Measurements from ENCODE around the gene NOS1AP. TPM values are rescaled to one million over a fixed set of nuclear protein-coding genes. Genes with fewer than 3 reads are reported as not detected.

NOS1AP gene
- total RNA-seq, 1 donor from 2014 or later, result under 0.01 TPM

DNA sequence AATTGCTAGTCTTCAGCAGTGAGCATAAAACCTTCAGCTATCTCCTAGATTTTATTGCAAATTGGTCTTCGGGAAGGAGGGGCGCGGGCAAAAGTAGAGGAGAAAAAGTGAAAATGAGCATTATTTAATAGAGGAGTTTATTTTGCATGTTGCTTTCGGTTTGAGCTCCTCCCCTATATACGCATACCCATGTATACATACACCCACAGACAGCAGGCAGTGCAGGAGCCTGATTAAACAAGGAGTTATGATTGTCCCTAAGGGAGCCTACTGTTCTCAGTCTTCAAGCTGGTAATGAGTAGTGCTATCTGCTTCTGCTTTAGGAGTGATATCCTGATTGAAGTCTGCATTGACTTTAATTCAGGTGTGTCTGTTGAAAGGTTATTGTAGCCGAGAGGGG, 173.3 kb downstream of the NOS1AP start:
- no peak overlapping the region for H3K4me3 ChIP-seq (ENCODE audit: low read length in 3 of 3)
- H3K27ac ChIP-seq (ENCODE audit: low read depth, low read length), result no peak overlapping the region
- no peaks in the 10 kb centered on the region for H3K9me3 ChIP-seq (ENCODE audit: control insufficient read depth in 3 of 3, low read length in 3 of 3)
- H3K4me1 ChIP-seq (ENCODE audit: control insufficient read depth in 3 of 3, insufficient read depth in 3 of 3, low read length in 3 of 3), result no peaks in the 10 kb centered on the region
- no peak overlapping the region for H3K9ac ChIP-seq (ENCODE audit: low read depth in 1 of 3, low read length in 3 of 3)
- H3K27me3 ChIP-seq (ENCODE audit: control insufficient read depth in 3 of 3, insufficient read depth in 3 of 3, low read length in 3 of 3), result peaks cover 0 to 5% (median 0%) of the 10 kb centered on the region in 3 donors
- H3K36me3 ChIP-seq (ENCODE audit: control insufficient read depth in 3 of 3, insufficient read depth in 3 of 3, low read length in 3 of 3), result no peaks in the 10 kb centered on the region

DNA sequence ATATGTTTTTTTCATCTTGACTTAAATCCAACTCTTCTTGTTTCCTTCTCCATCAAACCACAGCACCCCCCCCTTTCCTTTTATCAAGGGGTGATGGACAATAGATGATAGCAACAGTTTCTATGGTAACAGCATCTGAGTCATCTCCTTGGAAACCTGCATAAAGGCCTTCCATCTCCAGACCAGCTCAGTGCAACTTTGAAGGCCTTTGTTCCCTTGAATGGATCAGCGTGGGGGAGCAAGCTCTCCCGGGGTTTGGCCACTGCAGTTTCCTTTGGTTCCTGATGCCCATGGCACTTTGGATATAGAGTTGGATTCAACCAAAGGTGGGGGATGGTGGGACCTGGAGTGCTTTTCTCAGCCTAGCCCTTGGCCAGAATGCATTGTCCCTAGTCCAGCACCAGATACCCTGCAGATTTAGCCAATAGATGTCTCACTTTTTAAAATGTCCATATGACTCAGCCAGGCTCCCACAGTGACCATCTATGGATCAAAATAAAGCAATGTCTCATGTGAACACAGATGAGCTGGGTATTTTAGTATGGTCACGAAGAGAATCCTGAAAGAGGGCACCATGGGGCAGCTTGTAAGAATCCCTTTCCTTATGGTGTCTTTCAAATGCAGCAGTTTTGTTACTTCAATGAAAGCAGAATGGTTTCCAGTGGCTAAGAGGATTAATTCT, 179.5 kb downstream of the NOS1AP start:
- Histone ChIP-seq H3K4me1 (ENCODE audit: control insufficient read depth in 3 of 3, insufficient read depth in 3 of 3, low read length in 3 of 3) (no peaks in the 10 kb centered on the region), H3K9me3 (ENCODE audit: control insufficient read depth in 3 of 3, low read length in 3 of 3) (no peaks in the 10 kb centered on the region), H3K9ac (ENCODE audit: low read depth in 1 of 3, low read length in 3 of 3) (no peak overlapping the region), H3K4me3 (ENCODE audit: low read length in 3 of 3) (no peak overlapping the region), H3K27ac (ENCODE audit: low read depth, low read length) (no peak overlapping the region), H3K27me3 (ENCODE audit: control insufficient read depth in 3 of 3, insufficient read depth in 3 of 3, low read length in 3 of 3) (no peaks in the 10 kb centered on the region), H3K36me3 (ENCODE audit: control insufficient read depth in 3 of 3, insufficient read depth in 3 of 3, low read length in 3 of 3) (no peaks in the 10 kb centered on the region)

DNA sequence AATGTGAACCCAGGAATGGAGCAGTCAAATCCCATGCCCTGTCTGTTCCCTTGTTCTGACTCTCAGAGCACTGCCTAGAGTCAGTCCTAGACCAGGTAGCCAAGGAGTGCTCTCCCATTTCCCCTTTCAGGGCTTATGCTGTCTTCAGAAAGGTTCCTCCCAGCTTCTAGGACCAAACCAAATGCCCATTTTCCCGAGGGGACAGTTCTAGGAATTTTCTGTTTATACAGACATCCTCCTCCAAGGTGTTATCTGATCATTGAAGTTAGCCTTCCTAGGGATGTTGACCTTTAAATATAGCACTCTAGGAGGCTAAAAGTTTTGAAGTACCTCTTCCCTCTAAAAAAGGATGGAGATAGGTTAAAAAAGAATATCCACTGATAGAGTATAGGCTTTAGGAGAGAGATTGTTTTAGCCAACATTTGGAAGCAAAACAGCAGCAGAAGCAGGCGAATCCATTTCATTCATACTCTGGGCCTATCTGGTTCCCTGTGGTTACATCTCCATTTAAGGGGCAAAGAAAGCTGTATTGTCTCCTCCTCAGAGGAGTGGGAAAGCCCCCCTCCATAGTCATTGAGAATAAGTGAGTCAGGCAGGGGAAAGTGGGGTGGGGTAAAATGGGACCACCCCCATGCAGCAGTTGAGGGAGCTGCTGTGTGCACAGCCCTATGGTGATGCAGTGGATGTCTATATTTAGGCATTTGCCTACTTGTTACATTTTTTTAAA, 180.7 kb downstream of the NOS1AP start:
- Histone ChIP-seq H3K36me3 (ENCODE audit: control insufficient read depth in 3 of 3, insufficient read depth in 3 of 3, low read length in 3 of 3) (no peaks in the 10 kb centered on the region), H3K9ac (ENCODE audit: low read depth in 1 of 3, low read length in 3 of 3) (no peak overlapping the region), H3K27ac (ENCODE audit: low read depth, low read length) (no peak overlapping the region), H3K4me3 (ENCODE audit: low read length in 3 of 3) (no peak overlapping the region), H3K27me3 (ENCODE audit: control insufficient read depth in 3 of 3, insufficient read depth in 3 of 3, low read length in 3 of 3) (no peaks in the 10 kb centered on the region), H3K4me1 (ENCODE audit: control insufficient read depth in 3 of 3, insufficient read depth in 3 of 3, low read length in 3 of 3) (no peaks in the 10 kb centered on the region), H3K9me3 (ENCODE audit: control insufficient read depth in 3 of 3, low read length in 3 of 3) (no peaks in the 10 kb centered on the region)

DNA sequence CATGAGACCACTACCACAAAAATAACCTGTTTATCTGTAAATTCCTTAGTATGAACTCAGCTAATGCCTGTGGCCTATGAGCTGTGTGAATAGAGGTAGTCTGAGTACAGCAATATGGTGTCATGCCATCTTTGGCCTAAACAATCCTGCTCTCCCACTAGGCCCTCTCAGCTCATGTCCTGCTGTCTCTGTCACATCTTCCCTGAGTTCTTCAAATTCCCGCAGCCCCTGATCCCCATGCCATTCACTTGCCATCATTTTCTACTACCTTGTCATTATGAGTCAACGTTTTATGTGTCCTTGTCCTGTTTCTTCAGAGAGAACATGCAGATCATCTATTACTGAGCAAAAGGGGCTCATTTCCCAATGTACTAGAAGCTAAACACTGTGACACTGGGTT, 181.6 kb downstream of the NOS1AP start:
- Histone ChIP-seq H3K9me3 (ENCODE audit: control insufficient read depth in 3 of 3, low read length in 3 of 3) (no peaks in the 10 kb centered on the region), H3K4me1 (ENCODE audit: control insufficient read depth in 3 of 3, insufficient read depth in 3 of 3, low read length in 3 of 3) (no peaks in the 10 kb centered on the region), H3K27me3 (ENCODE audit: control insufficient read depth in 3 of 3, insufficient read depth in 3 of 3, low read length in 3 of 3) (no peaks in the 10 kb centered on the region), H3K4me3 (ENCODE audit: low read length in 3 of 3) (no peak overlapping the region), H3K9ac (ENCODE audit: low read depth in 1 of 3, low read length in 3 of 3) (no peak overlapping the region), H3K27ac (ENCODE audit: low read depth, low read length) (no peak overlapping the region), H3K36me3 (ENCODE audit: control insufficient read depth in 3 of 3, insufficient read depth in 3 of 3, low read length in 3 of 3) (no peaks in the 10 kb centered on the region)

DNA sequence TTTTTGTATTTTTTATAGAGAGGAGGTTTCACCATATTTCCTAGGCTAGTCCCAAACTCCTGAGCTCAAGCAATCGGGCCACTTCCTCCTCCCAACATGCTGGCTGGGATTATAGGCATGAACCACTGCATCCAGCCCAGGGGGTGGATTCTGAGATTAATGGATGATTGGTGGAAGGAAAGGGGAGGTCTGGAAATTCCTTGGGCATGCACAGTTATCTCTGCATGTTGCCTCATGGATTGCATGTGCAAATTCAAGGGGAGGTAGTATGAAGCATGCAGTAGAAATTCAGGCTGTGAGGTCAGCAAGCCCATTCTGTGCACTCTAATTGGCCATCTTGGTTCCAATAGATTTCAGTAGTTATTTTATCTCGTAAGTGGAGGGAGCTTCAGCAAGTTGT, 182.7 kb downstream of the NOS1AP start:
- Histone ChIP-seq H3K4me3 (ENCODE audit: low read length in 3 of 3) (no peak overlapping the region), H3K36me3 (ENCODE audit: control insufficient read depth in 3 of 3, insufficient read depth in 3 of 3, low read length in 3 of 3) (no peaks in the 10 kb centered on the region), H3K9me3 (ENCODE audit: control insufficient read depth in 3 of 3, low read length in 3 of 3) (no peaks in the 10 kb centered on the region), H3K27ac (ENCODE audit: low read depth, low read length) (no peak overlapping the region), H3K27me3 (ENCODE audit: control insufficient read depth in 3 of 3, insufficient read depth in 3 of 3, low read length in 3 of 3) (no peaks in the 10 kb centered on the region), H3K4me1 (ENCODE audit: control insufficient read depth in 3 of 3, insufficient read depth in 3 of 3, low read length in 3 of 3) (no peaks in the 10 kb centered on the region), H3K9ac (ENCODE audit: low read depth in 1 of 3, low read length in 3 of 3) (no peak overlapping the region)

DNA sequence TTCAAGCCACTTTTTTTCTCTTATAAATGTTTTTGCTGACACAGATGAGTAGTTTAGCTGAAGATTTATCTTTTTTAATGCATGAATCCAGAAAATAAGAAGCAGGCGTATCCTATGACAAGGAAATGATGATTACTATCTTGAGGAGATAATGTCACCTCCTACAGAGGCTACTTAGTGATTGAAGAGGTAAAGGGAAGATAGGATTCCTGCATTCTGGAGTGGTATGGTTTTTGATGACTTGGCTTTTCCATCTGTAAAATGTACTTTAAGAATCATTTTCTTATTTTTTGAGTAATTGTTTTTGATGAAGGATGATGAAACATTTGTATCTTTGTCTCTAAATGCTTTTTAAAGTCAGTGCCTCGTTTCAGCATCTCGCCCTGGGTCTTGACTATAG, 184.3 kb downstream of the NOS1AP start:
- Histone ChIP-seq H3K27ac (ENCODE audit: low read depth, low read length) (no peak overlapping the region), H3K27me3 (ENCODE audit: control insufficient read depth in 3 of 3, insufficient read depth in 3 of 3, low read length in 3 of 3) (no peaks in the 10 kb centered on the region)

DNA sequence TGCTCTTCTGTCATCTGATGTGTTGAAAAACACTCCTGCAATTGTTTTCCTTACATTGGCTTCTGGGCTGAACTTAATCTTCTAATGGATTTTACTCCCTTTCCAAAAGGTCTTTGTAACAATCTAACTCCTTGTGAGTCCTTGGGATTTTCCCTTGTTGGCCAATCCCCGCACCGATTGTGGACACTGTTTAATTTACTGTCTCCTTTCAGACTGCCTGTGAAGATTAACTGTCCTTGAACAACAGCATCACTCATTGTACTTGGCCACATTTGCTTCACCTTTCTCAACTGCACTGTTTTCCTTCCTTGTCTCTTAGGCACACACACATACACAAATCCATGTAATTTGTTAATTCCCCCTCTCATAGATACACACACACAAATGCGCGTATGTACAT, 186.8 kb downstream of the NOS1AP start:
- no peak overlapping the region for H3K27ac ChIP-seq (ENCODE audit: low read depth, low read length)
- no peaks in the 10 kb centered on the region for H3K27me3 ChIP-seq (ENCODE audit: control insufficient read depth in 3 of 3, insufficient read depth in 3 of 3, low read length in 3 of 3)

More for the DNA sequence above, 184.3 kb downstream of the NOS1AP start:
- no peaks in the 10 kb centered on the region for H3K36me3 ChIP-seq (ENCODE audit: control insufficient read depth in 3 of 3, insufficient read depth in 3 of 3, low read length in 3 of 3)
- no peak overlapping the region for H3K4me3 ChIP-seq (ENCODE audit: low read length in 3 of 3)
- H3K9ac ChIP-seq (ENCODE audit: low read depth in 1 of 3, low read length in 3 of 3), result no peak overlapping the region
- no peaks in the 10 kb centered on the region for H3K4me1 ChIP-seq (ENCODE audit: control insufficient read depth in 3 of 3, insufficient read depth in 3 of 3, low read length in 3 of 3)
- H3K9me3 ChIP-seq (ENCODE audit: control insufficient read depth in 3 of 3, low read length in 3 of 3), result no peaks in the 10 kb centered on the region

DNA sequence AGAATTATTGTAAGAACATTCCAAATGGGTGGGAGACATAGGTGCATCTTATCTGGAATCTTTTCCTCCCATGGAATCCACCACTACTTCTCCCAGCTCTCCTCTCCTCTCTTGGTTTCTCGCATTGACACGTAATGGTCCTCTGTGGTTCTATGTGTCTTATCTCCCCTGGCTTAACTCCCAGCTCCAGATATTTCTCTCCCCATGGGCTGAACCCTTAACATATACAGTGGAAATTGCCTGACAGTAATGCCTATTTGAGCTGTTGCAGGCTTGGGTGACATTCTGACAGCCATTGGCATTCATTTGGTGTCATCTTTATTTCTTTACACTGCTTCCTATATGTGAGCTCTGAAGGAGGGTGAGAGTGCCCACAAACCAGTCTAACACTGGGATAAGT, 188.9 kb downstream of the NOS1AP start:
- Histone ChIP-seq H3K9me3 (ENCODE audit: control insufficient read depth in 3 of 3, low read length in 3 of 3) (peaks cover 0 to 3% (median 0%) of the 10 kb centered on the region in 3 donors), H3K27ac (ENCODE audit: low read depth, low read length) (no peak overlapping the region), H3K4me1 (ENCODE audit: control insufficient read depth in 3 of 3, insufficient read depth in 3 of 3, low read length in 3 of 3) (no peaks in the 10 kb centered on the region)

More for the DNA sequence above, 186.8 kb downstream of the NOS1AP start:
- Histone ChIP-seq H3K4me1 (ENCODE audit: control insufficient read depth in 3 of 3, insufficient read depth in 3 of 3, low read length in 3 of 3) (no peaks in the 10 kb centered on the region), H3K36me3 (ENCODE audit: control insufficient read depth in 3 of 3, insufficient read depth in 3 of 3, low read length in 3 of 3) (no peaks in the 10 kb centered on the region), H3K4me3 (ENCODE audit: low read length in 3 of 3) (no peak overlapping the region), H3K9me3 (ENCODE audit: control insufficient read depth in 3 of 3, low read length in 3 of 3) (no peaks in the 10 kb centered on the region), H3K9ac (ENCODE audit: low read depth in 1 of 3, low read length in 3 of 3) (no peak overlapping the region)

DNA sequence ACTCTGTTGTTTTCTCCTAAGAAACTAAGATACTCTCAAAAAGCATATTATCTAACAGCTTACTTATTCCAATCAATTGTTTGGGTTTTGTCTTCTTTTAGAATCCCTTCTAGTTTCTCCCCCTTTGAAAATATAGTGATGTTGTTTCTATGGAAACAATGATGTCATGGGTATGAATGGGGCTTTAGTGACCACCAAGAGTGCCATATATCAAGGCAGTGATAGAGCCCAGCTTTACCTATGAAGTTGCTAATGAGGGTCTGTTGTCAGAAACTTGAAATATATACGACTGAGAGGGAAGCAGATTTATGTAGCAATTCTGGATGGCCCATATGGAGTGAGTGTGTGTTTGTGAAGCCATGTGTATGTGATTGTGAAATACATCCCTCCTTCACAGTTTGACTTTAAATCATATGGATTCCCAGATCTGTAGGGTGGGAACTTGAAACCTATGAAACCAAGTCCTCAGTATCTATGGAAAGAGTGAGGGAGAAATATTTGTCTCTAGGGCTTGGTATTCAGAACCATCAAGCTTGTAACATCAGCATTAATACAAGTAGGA, 190.5 kb downstream of the NOS1AP start:
- H3K4me3 ChIP-seq (ENCODE audit: low read length in 3 of 3), result no peak overlapping the region
- no peak overlapping the region for H3K27ac ChIP-seq (ENCODE audit: low read depth, low read length)
- H3K27me3 ChIP-seq (ENCODE audit: control insufficient read depth in 3 of 3, insufficient read depth in 3 of 3, low read length in 3 of 3), result no peaks in the 10 kb centered on the region
- H3K4me1 ChIP-seq (ENCODE audit: control insufficient read depth in 3 of 3, insufficient read depth in 3 of 3, low read length in 3 of 3), result no peaks in the 10 kb centered on the region
- H3K9ac ChIP-seq (ENCODE audit: low read depth in 1 of 3, low read length in 3 of 3), result no peak overlapping the region
- peaks cover 0 to 3% (median 0%) of the 10 kb centered on the region in 3 donors for H3K9me3 ChIP-seq (ENCODE audit: control insufficient read depth in 3 of 3, low read length in 3 of 3)
- no peaks in the 10 kb centered on the region for H3K36me3 ChIP-seq (ENCODE audit: control insufficient read depth in 3 of 3, insufficient read depth in 3 of 3, low read length in 3 of 3)

More for the DNA sequence above, 188.9 kb downstream of the NOS1AP start:
- Histone ChIP-seq H3K4me3 (ENCODE audit: low read length in 3 of 3) (no peak overlapping the region), H3K36me3 (ENCODE audit: control insufficient read depth in 3 of 3, insufficient read depth in 3 of 3, low read length in 3 of 3) (no peaks in the 10 kb centered on the region), H3K9ac (ENCODE audit: low read depth in 1 of 3, low read length in 3 of 3) (no peak overlapping the region), H3K27me3 (ENCODE audit: control insufficient read depth in 3 of 3, insufficient read depth in 3 of 3, low read length in 3 of 3) (no peaks in the 10 kb centered on the region)

DNA sequence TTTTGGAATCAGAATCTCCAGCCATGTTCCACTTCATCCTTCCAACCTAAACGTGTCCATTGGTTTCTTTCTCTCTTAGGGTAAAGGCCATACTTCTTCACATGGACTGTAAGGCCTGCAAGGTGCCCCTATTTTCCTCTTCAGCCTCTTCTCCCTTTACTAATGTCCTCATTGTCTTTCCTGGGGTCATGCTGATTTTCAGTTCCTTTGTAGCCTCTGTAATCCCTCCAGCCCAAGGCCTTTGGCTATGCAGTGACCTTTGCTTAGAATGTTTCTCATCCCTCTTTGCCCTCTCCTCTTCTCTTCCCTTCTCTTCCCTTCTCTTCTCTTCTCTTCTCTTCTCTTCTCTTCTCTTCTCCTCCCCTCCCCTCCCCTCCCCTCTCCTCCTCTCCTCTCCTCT, 194.6 kb downstream of the NOS1AP start:
- no peaks in the 10 kb centered on the region for H3K4me1 ChIP-seq (ENCODE audit: control insufficient read depth in 3 of 3, insufficient read depth in 3 of 3, low read length in 3 of 3)
- H3K9ac ChIP-seq (ENCODE audit: low read depth in 1 of 3, low read length in 3 of 3), result no peak overlapping the region
- H3K27ac ChIP-seq (ENCODE audit: low read depth, low read length), result no peak overlapping the region

More for the DNA sequence above, 194.6 kb downstream of the NOS1AP start:
- Histone ChIP-seq H3K36me3 (ENCODE audit: control insufficient read depth in 3 of 3, insufficient read depth in 3 of 3, low read length in 3 of 3) (no peaks in the 10 kb centered on the region), H3K27me3 (ENCODE audit: control insufficient read depth in 3 of 3, insufficient read depth in 3 of 3, low read length in 3 of 3) (no peaks in the 10 kb centered on the region), H3K4me3 (ENCODE audit: low read length in 3 of 3) (no peak overlapping the region), H3K9me3 (ENCODE audit: control insufficient read depth in 3 of 3, low read length in 3 of 3) (peaks cover 0 to 3% (median 0%) of the 10 kb centered on the region in 3 donors)
